GM21423 (cell line): Measurements from ENCODE around the gene ZNF763.
"Not testable (repeated sequence)": the region's sequence is repeated elsewhere in the genome, so short reads cannot be mapped to it uniquely, and the experiment has no call there.

ENCODE experiments used
- ATAC-seq: cut with Tn5 transposase; IDR thresholded peaks from one replicate; pipeline ENCODE4 v1.9.1; 2021; ENCODE audit warnings: mild to moderate bottlenecking, moderate library complexity; ENCODE audit not compliant: unreplicated experiment

Gene ZNF763

DNA sequence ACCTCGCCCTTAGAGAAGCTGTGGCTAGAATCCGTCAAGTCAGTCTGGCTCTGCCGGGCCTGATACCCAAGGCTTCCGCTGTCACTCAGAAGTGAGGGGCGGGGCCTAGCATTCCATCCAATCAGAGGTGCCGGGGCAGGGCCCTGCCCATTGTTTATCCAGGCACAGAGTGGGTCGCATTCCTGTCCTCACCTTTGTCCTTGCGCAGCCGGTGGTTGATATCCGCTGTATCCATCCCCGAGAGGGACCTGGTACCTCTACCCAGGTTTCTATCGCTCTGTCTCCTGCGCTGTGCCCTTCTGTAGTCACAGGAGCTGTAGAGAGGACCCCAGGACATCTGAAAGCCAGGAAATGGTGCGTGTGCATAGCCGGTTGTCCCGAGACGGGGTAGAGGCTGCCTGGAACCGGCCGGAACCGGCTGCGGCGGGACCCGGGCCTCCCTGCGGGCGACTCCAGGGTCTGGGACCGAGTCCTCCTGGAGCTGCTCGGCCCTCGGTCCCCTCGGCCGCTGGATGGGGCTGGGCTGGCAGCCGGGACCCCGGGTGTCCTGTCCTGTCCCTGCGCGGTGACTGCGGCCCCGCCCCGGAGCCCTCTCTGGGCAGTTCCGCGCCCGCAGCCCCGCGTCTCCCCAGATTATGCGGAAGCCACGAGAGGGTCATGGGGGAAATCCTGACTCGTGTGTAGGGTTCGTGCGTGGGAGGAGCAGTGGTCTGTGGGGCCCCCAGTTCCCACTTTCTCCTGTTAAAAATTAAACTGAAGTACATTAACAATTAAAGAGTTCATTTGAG lies at the start of gene ZNF763:
ZNF763 (plus strand) TSS at position 183 of the 788 bp plus-strand sequence; CDS start at position 352, 169 bp downstream.
- peak; percentile 77 for ATAC-seq

- no peak for ATAC-seq
Observed at GRCh38 chr19:11921852-11922495, 42.9 kb upstream of the ZNF763 start.

DNA sequence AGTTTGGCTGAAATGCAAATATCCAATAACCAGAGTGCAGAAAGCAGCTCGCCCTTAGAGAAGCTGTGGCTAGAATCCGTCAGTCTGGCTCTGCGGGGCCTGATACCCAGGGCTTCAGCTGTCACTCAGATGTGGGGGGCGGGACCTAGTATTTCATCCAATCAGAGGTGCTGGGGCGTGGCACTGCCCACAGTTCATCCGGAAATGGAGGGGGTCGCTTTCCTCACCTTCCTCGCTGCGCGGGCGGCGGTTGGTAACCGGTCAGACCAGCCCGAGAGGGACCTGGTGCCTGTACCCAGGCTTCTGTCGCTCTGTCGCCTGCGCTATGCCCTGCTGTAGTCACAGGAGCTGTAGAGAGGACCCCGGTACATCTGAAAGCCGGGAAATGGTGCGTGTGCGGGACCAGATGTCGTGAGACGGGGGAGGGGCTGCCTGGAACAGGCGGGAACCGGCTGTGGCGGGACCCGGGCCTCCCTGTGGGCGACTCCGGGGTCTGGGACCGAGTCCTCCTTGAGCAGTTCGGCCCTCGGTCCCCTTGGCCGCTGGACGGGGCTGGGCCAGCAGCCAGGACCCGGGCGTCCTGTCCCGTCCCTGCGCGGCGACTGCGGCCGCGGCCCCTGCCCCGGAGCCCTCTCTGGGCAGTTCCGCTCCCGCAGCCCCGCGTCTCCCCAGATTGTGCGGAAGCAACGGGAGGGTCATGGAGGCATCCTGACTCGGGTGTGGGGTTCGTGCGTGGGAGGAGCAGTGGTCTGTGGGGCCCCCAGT lies 39.8 kb upstream of the ZNF763 start, which contains the start of gene ZNF700:
ZNF700 (plus strand) TSS at position 222 of the 765 bp plus-strand sequence; CDS start at position 326, 104 bp downstream.
- peak; percentile 84 for ATAC-seq

GRCh38 chr19:11925651-11926187 lies 39.1 kb upstream of the ZNF763 start:
- ATAC-seq: not testable (repeated sequence)

- no peak for ATAC-seq
Observed at GRCh38 chr19:11927227-11927626, 37.6 kb upstream of the ZNF763 start.

DNA sequence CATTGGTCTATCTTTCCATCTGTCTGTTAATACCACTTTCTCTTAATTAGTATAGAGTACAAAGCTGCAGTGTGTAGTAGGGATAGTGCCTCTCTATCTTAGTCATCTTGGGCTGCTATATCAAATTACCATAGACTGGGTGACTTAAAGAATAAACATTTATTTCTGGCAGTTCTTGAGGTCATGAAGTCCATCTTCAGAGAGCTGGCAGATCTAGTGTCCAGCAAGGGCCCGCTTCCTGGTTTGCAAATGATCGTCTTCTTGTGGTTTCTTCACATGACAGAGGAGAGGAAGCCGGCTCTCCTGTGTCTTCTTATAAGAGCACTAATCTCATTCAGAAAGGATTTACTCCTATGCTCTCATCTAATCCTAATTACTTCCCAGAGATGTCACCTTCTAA lies 33.8 kb upstream of the ZNF763 start:
- ATAC-seq: no peak

DNA sequence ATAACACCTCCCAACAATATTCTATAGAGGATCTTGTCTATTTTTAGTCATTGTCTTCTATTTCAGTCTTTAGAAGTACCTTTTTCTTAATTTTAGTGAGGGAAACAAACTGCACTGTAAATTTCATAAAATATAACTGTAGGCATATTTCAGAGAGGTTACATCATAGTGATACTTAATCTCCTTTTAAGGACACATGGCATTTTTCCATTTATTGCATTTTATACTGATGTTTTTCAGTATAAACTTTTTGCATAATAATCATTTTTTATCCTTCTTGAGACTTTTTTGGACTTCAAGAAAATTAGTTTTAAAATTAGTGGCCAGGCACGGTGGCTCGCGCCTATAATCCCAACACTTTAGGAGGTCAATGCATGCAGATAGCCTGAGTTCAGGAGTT lies 33.3 kb upstream of the ZNF763 start:
- no peak for ATAC-seq

GRCh38 chr19:11935829-11936228 lies 29.0 kb upstream of the ZNF763 start:
- not testable (repeated sequence) for ATAC-seq

DNA sequence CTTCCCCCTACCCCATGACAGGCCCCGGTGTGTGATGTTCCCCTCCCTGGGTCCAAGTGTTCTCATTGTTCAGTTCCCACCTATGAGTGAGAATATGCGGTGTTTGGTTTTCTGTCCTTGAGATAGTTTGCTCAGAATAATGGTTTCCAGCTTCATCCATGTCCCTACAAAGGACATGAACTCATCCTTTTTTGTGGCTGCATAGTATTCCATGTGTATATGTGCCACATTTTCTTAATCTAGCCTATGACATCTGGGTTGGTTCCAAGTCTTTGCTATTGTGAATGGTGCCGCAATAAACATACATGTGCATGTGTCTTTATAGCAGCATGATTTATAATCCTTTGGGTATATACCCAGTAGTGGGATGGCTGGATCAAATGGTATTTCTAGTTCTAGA lies 26.5 kb upstream of the ZNF763 start:
- not testable (repeated sequence) for ATAC-seq

GRCh38 chr19:11941361-11941887 lies 23.4 kb upstream of the ZNF763 start:
- not testable (repeated sequence) for ATAC-seq

DNA sequence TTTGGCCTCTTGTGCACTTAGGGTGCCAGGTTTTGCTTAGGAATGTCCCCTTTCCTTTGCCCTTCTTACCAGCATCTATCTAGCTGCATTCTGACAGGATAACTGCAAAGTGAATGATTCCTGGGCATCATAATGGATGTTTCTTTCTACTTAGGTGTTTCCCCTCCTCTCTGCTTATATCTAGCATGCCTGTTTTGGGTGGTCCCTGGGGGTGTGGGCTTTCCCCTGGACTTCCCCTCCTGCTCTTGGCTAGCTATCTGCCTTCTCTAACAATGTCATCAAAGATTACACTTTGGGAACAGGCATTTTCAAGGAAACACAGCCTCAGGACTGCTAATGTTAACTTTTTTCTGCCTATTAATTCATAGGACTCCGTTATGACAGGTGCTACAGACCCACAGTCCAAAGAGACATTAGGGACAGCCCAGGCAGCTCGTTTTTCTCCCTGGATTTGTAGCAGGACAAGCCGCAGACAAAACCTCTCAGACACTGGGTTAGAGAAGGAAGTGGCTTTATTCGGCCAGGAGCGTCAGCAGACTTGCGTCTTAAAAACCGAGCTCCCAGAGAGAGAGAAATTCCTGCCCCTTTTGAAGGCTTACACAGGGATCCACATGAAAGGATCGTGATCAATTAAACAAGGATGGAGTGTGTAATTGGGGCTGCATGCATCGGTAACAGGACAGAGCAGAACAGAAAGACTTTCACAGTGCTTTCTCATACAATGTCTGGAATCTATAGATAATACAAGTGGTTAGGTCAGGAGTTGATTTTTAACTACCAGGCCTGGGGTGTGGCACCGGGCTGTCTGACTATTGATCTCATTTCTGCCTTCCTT lies 22.6 kb upstream of the ZNF763 start:
- no peak for ATAC-seq

DNA sequence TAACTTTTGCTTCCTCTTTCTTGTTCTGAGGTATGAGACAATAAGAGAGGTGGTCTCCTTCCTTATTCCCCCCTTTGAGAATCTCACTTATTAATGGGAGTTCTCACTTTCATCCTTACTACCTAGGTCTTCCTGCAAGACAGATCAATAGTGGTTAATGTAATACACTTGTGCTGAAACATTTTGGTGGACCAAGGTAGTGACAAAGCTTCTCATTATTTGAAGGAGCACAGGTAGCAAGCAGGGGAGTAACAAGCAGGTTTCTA lies 22.1 kb upstream of the ZNF763 start:
- ATAC-seq: no peak

- ATAC-seq: no peak
Observed at GRCh38 chr19:11944656-11945055, 20.2 kb upstream of the ZNF763 start.

DNA sequence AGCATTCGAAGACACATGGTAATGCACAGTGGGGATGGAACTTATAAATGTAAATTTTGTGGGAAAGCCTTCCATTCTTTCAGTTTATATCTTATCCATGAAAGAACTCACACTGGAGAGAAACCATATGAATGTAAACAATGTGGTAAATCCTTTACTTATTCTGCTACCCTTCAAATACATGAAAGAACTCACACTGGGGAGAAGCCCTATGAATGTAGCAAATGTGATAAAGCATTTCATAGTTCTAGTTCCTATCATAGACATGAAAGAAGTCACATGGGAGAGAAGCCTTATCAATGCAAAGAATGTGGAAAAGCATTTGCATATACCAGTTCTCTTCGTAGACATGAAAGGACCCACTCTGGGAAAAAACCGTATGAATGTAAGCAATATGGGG lies 16.2 kb upstream of the ZNF763 start:
- ATAC-seq: no peak

- no peak for ATAC-seq
Observed at GRCh38 chr19:11949201-11949600, 15.6 kb upstream of the ZNF763 start.

- not testable (repeated sequence) for ATAC-seq
Observed at GRCh38 chr19:11949614-11950080, 15.2 kb upstream of the ZNF763 start.

DNA sequence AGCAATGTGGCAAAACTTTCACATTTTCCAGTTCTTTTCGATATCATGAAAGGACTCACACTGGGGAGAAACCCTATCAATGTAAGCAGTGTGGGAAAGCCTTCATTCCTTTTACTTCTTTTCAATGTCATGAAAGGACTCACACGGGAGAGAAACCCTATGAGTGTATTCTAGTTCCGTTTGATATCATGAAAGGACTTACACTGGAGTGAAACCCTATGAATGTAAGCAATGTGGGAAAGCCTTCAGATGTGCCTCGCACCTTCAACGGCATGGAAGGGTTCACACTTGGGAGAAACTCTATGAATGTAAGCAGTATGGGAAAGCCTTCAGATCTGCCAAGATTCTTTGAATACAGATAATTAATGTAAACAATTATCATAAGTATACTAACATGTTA lies 14.5 kb upstream of the ZNF763 start:
- no peak for ATAC-seq

- no peak for ATAC-seq
Observed at GRCh38 chr19:11963566-11964355, 1.1 kb upstream of the ZNF763 start.

DNA sequence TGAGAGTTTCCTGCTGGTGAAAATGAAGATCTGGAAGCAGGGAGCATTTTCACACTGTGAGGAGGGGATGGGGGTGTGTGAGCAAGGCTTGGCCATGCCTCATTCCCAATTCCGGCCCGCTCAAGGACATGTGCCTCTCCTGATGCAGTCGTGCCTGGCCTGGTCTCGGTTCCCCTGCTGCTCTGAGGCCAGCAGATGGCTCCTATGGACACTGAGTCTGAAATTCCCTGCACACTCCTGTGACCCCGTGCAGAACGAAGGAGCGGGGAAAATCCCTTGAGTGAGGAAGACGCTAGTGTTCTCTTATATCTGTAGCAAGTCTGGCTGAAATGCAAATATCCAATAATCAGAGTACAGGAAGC lies 363 bp upstream of the ZNF763 start:
- no peak for ATAC-seq
